ENCODE results near the gene SNN. TPM values are rescaled to one million over a fixed set of nuclear protein-coding genes. Genes with fewer than 3 reads are reported as not detected.

Gene SNN
- total RNA-seq, 1 experiment from 2014 or later = 10.1 TPM

- Histone ChIP-seq H3K27ac (no peak overlapping the region), H3K27me3 (replicated peaks) (no peaks in the 10 kb centered on the region), H3K36me3 (no peaks in the 10 kb centered on the region), H3K4me1 (replicated peaks) (peaks cover 22% of the 10 kb centered on the region), H3K9me3 (replicated peaks) (0 out of 2 replicates have a peak, but pooled peaks cover 6% of the 10 kb centered on the region), H3K4me3 (no peak overlapping the region)
- no peak for DNase-seq (ENCODE audit: low read depth in 1 of 2, low spot score in 2 of 2)
Measured at GRCh38 chr16:11666103-11667055, 1.9 kb upstream of the SNN start.

- Histone ChIP-seq H3K27me3 (replicated peaks) (no peaks in the 10 kb centered on the region), H3K9me3 (replicated peaks) (0 out of 2 replicates have a peak, but pooled peaks cover 6% of the 10 kb centered on the region), H3K27ac (no peak overlapping the region), H3K36me3 (no peaks in the 10 kb centered on the region), H3K4me1 (replicated peaks) (peaks cover 22% of the 10 kb centered on the region), H3K4me3 (no peak overlapping the region)
- no peak for DNase-seq (ENCODE audit: low read depth in 1 of 2, low spot score in 2 of 2)
Measured at GRCh38 chr16:11667221-11667823, 933 bp upstream of the SNN start.

GRCh38 chr16:11668623-11669379 is 546 bp downstream of the SNN start:
- Histone ChIP-seq H3K36me3 (no peaks in the 10 kb centered on the region), H3K4me3 (peak overlapping the region; percentile 53), H3K4me1 (replicated peaks) (peaks cover 22% of the 10 kb centered on the region), H3K9me3 (replicated peaks) (0 out of 2 replicates have a peak, but pooled peaks cover 6% of the 10 kb centered on the region), H3K27me3 (replicated peaks) (no peaks in the 10 kb centered on the region), H3K27ac (no peak overlapping the region)
- DNase-seq (ENCODE audit: low read depth in 1 of 2, low spot score in 2 of 2) = no peak

GRCh38 chr16:11669380-11670146 is 1.3 kb downstream of the SNN start:
- Histone ChIP-seq H3K27ac (no peak overlapping the region), H3K9me3 (replicated peaks) (0 out of 2 replicates have a peak, but pooled peaks cover 6% of the 10 kb centered on the region), H3K27me3 (replicated peaks) (no peaks in the 10 kb centered on the region), H3K4me1 (replicated peaks) (peaks cover 21% of the 10 kb centered on the region), H3K36me3 (no peaks in the 10 kb centered on the region), H3K4me3 (peak overlapping the region; percentile 53)
- no peak for DNase-seq (ENCODE audit: low read depth in 1 of 2, low spot score in 2 of 2)

GRCh38 chr16:11670171-11671131 is 2.2 kb downstream of the SNN start:
- Histone ChIP-seq H3K27me3 (replicated peaks) (no peaks in the 10 kb centered on the region), H3K9me3 (replicated peaks) (0 out of 2 replicates have a peak, but pooled peaks cover 6% of the 10 kb centered on the region), H3K27ac (no peak overlapping the region), H3K36me3 (0 out of 2 replicates have a peak, but pooled peaks cover 2% of the 10 kb centered on the region), H3K4me3 (no peak overlapping the region), H3K4me1 (replicated peaks) (peaks cover 22% of the 10 kb centered on the region)
- no peak for DNase-seq (ENCODE audit: low read depth in 1 of 2, low spot score in 2 of 2)

GRCh38 chr16:11671271-11671670 is 3.0 kb downstream of the SNN start:
- no peak overlapping the region for H3K4me3 ChIP-seq
- H3K4me1 ChIP-seq (replicated peaks) = peaks cover 22% of the 10 kb centered on the region
- H3K36me3 ChIP-seq = peaks cover 7% of the 10 kb centered on the region
- no peak overlapping the region for H3K27ac ChIP-seq
- H3K27me3 ChIP-seq (replicated peaks) = no peaks in the 10 kb centered on the region
- DNase-seq (ENCODE audit: low read depth in 1 of 2, low spot score in 2 of 2) = no peak
- H3K9me3 ChIP-seq (replicated peaks) = 0 out of 2 replicates have a peak, but pooled peaks cover 6% of the 10 kb centered on the region

- Histone ChIP-seq H3K4me3 (no peak overlapping the region), H3K9me3 (replicated peaks) (0 out of 2 replicates have a peak, but pooled peaks cover 6% of the 10 kb centered on the region), H3K36me3 (peaks cover 11% of the 10 kb centered on the region), H3K27ac (no peak overlapping the region), H3K27me3 (replicated peaks) (no peaks in the 10 kb centered on the region), H3K4me1 (replicated peaks) (peaks cover 22% of the 10 kb centered on the region)
- DNase-seq (ENCODE audit: low read depth in 1 of 2, low spot score in 2 of 2) = no peak
Measured at GRCh38 chr16:11671676-11672075, 3.4 kb downstream of the SNN start.

- no peak for DNase-seq (ENCODE audit: low read depth in 1 of 2, low spot score in 2 of 2)
- Histone ChIP-seq H3K4me3 (no peak overlapping the region), H3K27ac (no peak overlapping the region), H3K36me3 (peaks cover 17% of the 10 kb centered on the region), H3K9me3 (replicated peaks) (0 out of 2 replicates have a peak, but pooled peaks cover 6% of the 10 kb centered on the region), H3K4me1 (replicated peaks) (peaks cover 22% of the 10 kb centered on the region), H3K27me3 (replicated peaks) (no peaks in the 10 kb centered on the region)
Measured at GRCh38 chr16:11672206-11673090, 4.2 kb downstream of the SNN start.

GRCh38 chr16:11673091-11674000 is 5.1 kb downstream of the SNN start:
- H3K27me3 ChIP-seq (replicated peaks) = no peaks in the 10 kb centered on the region
- DNase-seq (ENCODE audit: low read depth in 1 of 2, low spot score in 2 of 2) = no peak
- no peak overlapping the region for H3K27ac ChIP-seq
- H3K4me1 ChIP-seq (replicated peaks) = peaks cover 17% of the 10 kb centered on the region
- H3K4me3 ChIP-seq = no peak overlapping the region
- H3K36me3 ChIP-seq = peaks cover 26% of the 10 kb centered on the region
- H3K9me3 ChIP-seq (replicated peaks) = 0 out of 2 replicates have a peak, but pooled peaks cover 6% of the 10 kb centered on the region

- Histone ChIP-seq H3K4me1 (replicated peaks) (peaks cover 12% of the 10 kb centered on the region), H3K9me3 (replicated peaks) (0 out of 2 replicates have a peak, but pooled peaks cover under 1% of the 10 kb centered on the region), H3K27ac (no peak overlapping the region), H3K27me3 (replicated peaks) (no peaks in the 10 kb centered on the region), H3K4me3 (no peak overlapping the region), H3K36me3 (peaks cover 34% of the 10 kb centered on the region)
- DNase-seq (ENCODE audit: low read depth in 1 of 2, low spot score in 2 of 2) = no peak
Measured at GRCh38 chr16:11674001-11674817, 6.0 kb downstream of the SNN start.
